Hepatocyte (in vitro differentiated cells): ENCODE measurements around the gene NKAIN2. TPM values are rescaled to one million over a fixed set of nuclear protein-coding genes. Genes with fewer than 3 reads are reported as not detected.

ENCODE experiments used
- DNase-seq: peaks from one replicate; pipeline ENCODE4 v3.0.0-alpha.2; 2016; ENCODE audit warnings: low spot score
- H2AFZ ChIP-seq: fragments of 200-600 bp; sonication (generic); 2 replicates; pipeline ENCODE4 v1.6.0; 2016; ENCODE audit warnings: antibody characterized with exemption, mild to moderate bottlenecking
- H3K27ac ChIP-seq: fragments of 200-600 bp; sonication (generic); 2 replicates; pipeline ENCODE4 v1.5.1; 2016; ENCODE audit warnings: mild to moderate bottlenecking
- H3K27me3 ChIP-seq: fragments of 200-600 bp; sonication (generic); 2 replicates; pipeline ENCODE4 v1.6.1; 2016
- H3K36me3 ChIP-seq: fragments of 200-600 bp; sonication (generic); replicated peaks from 2 replicates; pipeline ENCODE4 v1.5.1; 2016; ENCODE audit warnings: low read depth; ENCODE audit not compliant: insufficient read depth
- H3K4me1 ChIP-seq: fragments of 200-600 bp; sonication (generic); 2 replicates; pipeline ENCODE4 v1.5.1; 2016; ENCODE audit warnings: mild to moderate bottlenecking, moderate library complexity; ENCODE audit not compliant: insufficient read depth
- H3K4me2 ChIP-seq: fragments of 200-600 bp; sonication (generic); 2 replicates; pipeline ENCODE4 v1.6.0; 2016
- H3K4me3 ChIP-seq: fragments of 200-600 bp; sonication (generic); 2 replicates; pipeline ENCODE4 v1.5.1; 2016; ENCODE audit warnings: mild to moderate bottlenecking
- H3K79me2 ChIP-seq: fragments of 200-600 bp; sonication (generic); 2 replicates; pipeline ENCODE4 v1.6.0; 2017; ENCODE audit warnings: mild to moderate bottlenecking
- H3K9me2 ChIP-seq: fragments of 200-600 bp; sonication (generic); replicated peaks from 2 replicates; pipeline ENCODE4 v1.6.0; 2017; ENCODE audit warnings: mild to moderate bottlenecking; ENCODE audit not compliant: insufficient read depth
- H3K9me3 ChIP-seq: fragments of 200-600 bp; sonication (generic); 2 replicates; pipeline ENCODE4 v1.5.1; 2016; ENCODE audit warnings: low read depth, mild to moderate bottlenecking
- H4K20me1 ChIP-seq: fragments of 200-600 bp; sonication (generic); 2 replicates; pipeline ENCODE4 v1.6.0; 2016; ENCODE audit warnings: mild to moderate bottlenecking; ENCODE audit not compliant: insufficient read depth, poor library complexity, severe bottlenecking
- CTCF ChIP-seq: fragments of 200-600 bp; sonication (generic); IDR thresholded peaks from 2 replicates; pipeline ENCODE4 v1.5.1; 2016; ENCODE audit warnings: antibody characterized with exemption, mild to moderate bottlenecking; ENCODE audit not compliant: poor library complexity
- EZH2 ChIP-seq: fragments of 200-600 bp; sonication (generic); IDR thresholded peaks from 2 replicates; pipeline ENCODE4 v1.6.1; 2016; ENCODE audit warnings: antibody characterized with exemption, mild to moderate bottlenecking, borderline replicate concordance
- EZH2phosphoT487 ChIP-seq: fragments of 200-600 bp; sonication (generic); IDR thresholded peaks from one replicate; pipeline ENCODE4 v1.6.1; 2018; ENCODE audit warnings: antibody characterized with exemption, mild to moderate bottlenecking, low read depth, moderate library complexity; ENCODE audit not compliant: unreplicated experiment, severe bottlenecking
- WGBS: methylation state at CpG from one replicate; pipeline ENCODE4 v1.1.6; 2016; ENCODE audit warnings: low lambda C conversion rate; ENCODE audit errors: missing lambda C conversion rate; 5-methylcytosine and 5-hydroxymethylcytosine counted together
- polyA plus RNA-seq: library from polyadenylated mRNA; unstranded; fragments of >200 nt; fragmentation: Nextera tagmentation; extraction: Ambion mirVana; gene quantifications from 2 replicates; pipeline ENCODE4 v1.2.1, GENCODE V29; 2016
- total RNA-seq: library from RNA; depleted of rRNA; stranded (reverse); fragments of >200 nt; gene quantifications from 2 replicates; pipeline ENCODE4 v1.2.3, GENCODE V29; 2014

NKAIN2 gene
- total and polyA plus RNA-seq, 2 experiments from 2014 or later = 0.48 to 2.6 TPM

DNA sequence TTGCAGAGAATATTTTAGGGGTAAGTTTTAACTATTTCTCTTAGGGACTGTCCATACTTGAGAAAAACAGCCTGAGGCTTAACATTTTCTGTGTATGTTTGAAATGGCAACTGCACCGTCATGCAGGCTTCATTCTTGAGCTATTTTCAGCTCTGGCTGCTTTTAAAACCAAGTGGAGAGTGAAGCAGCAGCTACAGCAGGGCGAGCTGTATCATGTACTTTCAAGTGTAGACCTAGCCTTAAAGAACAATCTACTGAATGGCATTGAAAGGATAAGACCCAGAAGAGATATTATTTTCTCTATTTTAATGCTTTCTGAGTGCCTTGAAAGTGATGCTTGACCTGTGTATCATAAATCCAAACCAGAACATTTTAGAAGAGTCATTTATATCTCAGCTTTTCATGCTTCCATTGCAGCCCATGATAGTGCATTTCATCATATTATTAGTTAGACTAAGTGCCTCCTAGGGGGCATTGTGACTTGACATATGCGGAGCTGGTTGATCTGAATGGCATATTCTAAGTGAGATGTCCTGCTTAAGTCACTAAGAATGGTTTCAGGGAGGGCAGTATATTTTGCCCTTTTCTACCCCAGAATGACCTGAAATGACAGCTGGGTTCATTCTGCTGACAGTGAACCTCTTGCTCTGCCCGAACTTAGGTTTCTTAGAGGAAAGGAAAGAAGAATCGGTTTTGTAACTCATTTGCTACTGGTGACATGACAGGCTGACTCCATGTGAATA lies 85.3 kb downstream of the NKAIN2 start:
- Histone ChIP-seq H3K4me2 (no peak overlapping the region), H3K4me3 (no peak overlapping the region), H3K36me3 (no peaks in the 10 kb centered on the region), H3K79me2 (no peaks in the 10 kb centered on the region), H3K27me3 (no peaks in the 10 kb centered on the region), H4K20me1 (no peaks in the 10 kb centered on the region), H3K4me1 (no peaks in the 10 kb centered on the region), H3K27ac (no peak overlapping the region), H3K9me3 (no peaks in the 10 kb centered on the region), H2AFZ (no peak overlapping the region), H3K9me2 (no peaks in the 10 kb centered on the region)
- TF ChIP-seq EZH2 (no peak), CTCF (no peak), EZH2phosphoT487 (no peak)
- DNase-seq = no peak
- 72% methylated on average over 5 of the region's 5 CpGs for WGBS

- WGBS = 86% methylated on average over 1 of the region's 1 CpG
Observed at GRCh38 chr6:123895346-123895745, 91.7 kb downstream of the NKAIN2 start.

GRCh38 chr6:123895806-123896205 lies 92.1 kb downstream of the NKAIN2 start:
- no peaks in the 10 kb centered on the region for H3K79me2 ChIP-seq
- H3K4me1 ChIP-seq = no peaks in the 10 kb centered on the region
- H2AFZ ChIP-seq = no peak overlapping the region
- H3K4me3 ChIP-seq = no peak overlapping the region
- no peak for TF ChIP-seq EZH2
- no peak for TF ChIP-seq EZH2phosphoT487
- no peak for TF ChIP-seq CTCF
- H3K4me2 ChIP-seq = no peak overlapping the region
- H3K9me3 ChIP-seq = no peaks in the 10 kb centered on the region
- WGBS = 89% methylated on average over 6 of the region's 6 CpGs
- no peaks in the 10 kb centered on the region for H3K27me3 ChIP-seq
- H3K9me2 ChIP-seq = no peaks in the 10 kb centered on the region
- DNase-seq = no peak
- no peaks in the 10 kb centered on the region for H3K36me3 ChIP-seq
- H3K27ac ChIP-seq = no peak overlapping the region
- H4K20me1 ChIP-seq = no peaks in the 10 kb centered on the region

More at GRCh38 chr6:123895346-123895745, 91.7 kb downstream of the NKAIN2 start:
- H3K4me1 ChIP-seq = no peaks in the 10 kb centered on the region
- H4K20me1 ChIP-seq = no peaks in the 10 kb centered on the region
- H3K36me3 ChIP-seq = no peaks in the 10 kb centered on the region
- H3K4me3 ChIP-seq = no peak overlapping the region
- H3K9me2 ChIP-seq = no peaks in the 10 kb centered on the region
- TF ChIP-seq CTCF (no peak), EZH2phosphoT487 (no peak), EZH2 (no peak)
- H3K9me3 ChIP-seq = no peaks in the 10 kb centered on the region
- no peaks in the 10 kb centered on the region for H3K27me3 ChIP-seq
- no peak for DNase-seq
- H2AFZ ChIP-seq = no peak overlapping the region
- H3K4me2 ChIP-seq = no peak overlapping the region
- no peak overlapping the region for H3K27ac ChIP-seq
- H3K79me2 ChIP-seq = no peaks in the 10 kb centered on the region
